Neuronal stem cell (in vitro differentiated cells): Measurements from ENCODE around the gene RNLS.

ENCODE experiments used
- DNase-seq: peaks from one replicate; pipeline ENCODE4 v3.0.0-alpha.2; 2013; ENCODE audit warnings: low spot score
- H2AFZ ChIP-seq: one replicate; pipeline ENCODE4 v1.6.1; 2013; ENCODE audit warnings: mild to moderate bottlenecking, low read length, inconsistent platforms
- H2AK5ac ChIP-seq: 2 replicates; pipeline ENCODE4 v1.6.1; 2013; ENCODE audit warnings: low read depth, mild to moderate bottlenecking, inconsistent platforms, low read length, moderate library complexity, mixed read lengths
- H2BK120ac ChIP-seq: 2 replicates; pipeline ENCODE4 v1.6.1; 2013; ENCODE audit warnings: low read depth, mild to moderate bottlenecking, inconsistent platforms, low read length, moderate library complexity, mixed read lengths
- H2BK12ac ChIP-seq: one replicate; pipeline ENCODE4 v1.6.1; 2013; ENCODE audit warnings: low read length, inconsistent platforms
- H2BK15ac ChIP-seq: 2 replicates; pipeline ENCODE4 v1.6.1; 2013; ENCODE audit warnings: mild to moderate bottlenecking, low read length, inconsistent platforms, mixed read lengths
- H2BK5ac ChIP-seq: one replicate; pipeline ENCODE4 v1.6.1; 2013; ENCODE audit warnings: inconsistent platforms, mild to moderate bottlenecking, low read length, moderate library complexity
- H3K14ac ChIP-seq: one replicate; pipeline ENCODE4 v1.6.1; 2013; ENCODE audit warnings: low read length, inconsistent platforms
- H3K18ac ChIP-seq: 2 replicates; pipeline ENCODE4 v1.6.1; 2013; ENCODE audit warnings: low read length, inconsistent platforms
- H3K23ac ChIP-seq: 2 replicates; pipeline ENCODE4 v1.6.1; 2013; ENCODE audit warnings: low read depth, mild to moderate bottlenecking, mixed read lengths, low read length, inconsistent platforms; ENCODE audit not compliant: poor library complexity
- H3K27ac ChIP-seq: replicated peaks from 3 replicates; pipeline ENCODE4 v1.5.1; 2013; ENCODE audit warnings: low read length, inconsistent platforms
- H3K27me3 ChIP-seq, 3 experiments: 2 replicates each; pipeline ENCODE4 v1.6.1; 2013; ENCODE audit warnings: low read length in 3 of 3, mild to moderate bottlenecking in 2 of 3, inconsistent platforms in 1 of 3, low read depth in 1 of 3, mixed read lengths in 1 of 3, moderate library complexity in 1 of 3; ENCODE audit not compliant: control insufficient read depth in 3 of 3, insufficient read depth in 3 of 3
- H3K36me3 ChIP-seq, 2 donors: replicated peaks in 1 of 2; 2 replicates each; pipeline ENCODE4 v1.6.1; 2013; ENCODE audit warnings: low read length in 2 of 2; ENCODE audit not compliant: control insufficient read depth in 2 of 2, insufficient read depth in 2 of 2
- H3K4ac ChIP-seq: 2 replicates; pipeline ENCODE4 v1.6.1; 2013; ENCODE audit warnings: inconsistent platforms, mild to moderate bottlenecking, low read length, moderate library complexity
- H3K4me1 ChIP-seq, 2 donors: 1 replicate in 1 of 2; 2 replicates in 1 of 2; pipeline ENCODE4 v1.6.1; 2013; ENCODE audit warnings: low read length in 2 of 2, low read depth in 1 of 2; ENCODE audit not compliant: control insufficient read depth in 2 of 2, insufficient read depth in 1 of 2
- H3K4me2 ChIP-seq: one replicate; pipeline ENCODE4 v1.6.1; 2013; ENCODE audit warnings: mild to moderate bottlenecking, low read length, inconsistent platforms; ENCODE audit not compliant: insufficient read depth, poor library complexity, severe bottlenecking
- H3K4me3 ChIP-seq, 2 donors: 2 replicates each; pipeline ENCODE4 v1.5.1; 2013; ENCODE audit warnings: low read length in 2 of 2, mild to moderate bottlenecking in 2 of 2, inconsistent platforms in 1 of 2, moderate library complexity in 1 of 2
- H3K79me1 ChIP-seq: one replicate; pipeline ENCODE4 v1.6.1; 2013; ENCODE audit warnings: low read depth, mild to moderate bottlenecking, inconsistent platforms, low read length, moderate library complexity
- H3K9ac ChIP-seq: one replicate; pipeline ENCODE4 v1.6.1; 2013; ENCODE audit warnings: mild to moderate bottlenecking, low read depth, low read length, inconsistent platforms; ENCODE audit not compliant: poor library complexity
- H3K9me3 ChIP-seq, 2 donors: replicated peaks in 1 of 2; 2 replicates each; pipeline versions ENCODE3 to v1.6.1; 2013; ENCODE audit warnings: low read length in 2 of 2, mild to moderate bottlenecking in 2 of 2, inconsistent platforms in 1 of 2, low read depth in 1 of 2, mixed read lengths in 1 of 2, moderate library complexity in 1 of 2; ENCODE audit not compliant: control insufficient read depth in 2 of 2, insufficient read depth in 1 of 2
- H4K8ac ChIP-seq: one replicate; pipeline ENCODE4 v1.6.1; 2013; ENCODE audit warnings: low read depth, mild to moderate bottlenecking, inconsistent platforms, low read length, moderate library complexity
- H4K91ac ChIP-seq: one replicate; pipeline ENCODE4 v1.6.1; 2013; ENCODE audit warnings: low read length, low read depth, mild to moderate bottlenecking, inconsistent platforms; ENCODE audit not compliant: poor library complexity
- WGBS, 2 donors: extraction: QIAGEN DNeasy Blood & Tissue Kit; methylation state at CpG; one replicate each; pipeline ENCODE4 v1.1.7; 2013; ENCODE audit warnings: missing lambda C conversion rate in 2 of 2, mixed read lengths in 1 of 2; ENCODE audit not compliant: insufficient read length in 2 of 2, insufficient replicate concordance in 1 of 2; ENCODE audit errors: extremely low coverage in 2 of 2; 5-methylcytosine and 5-hydroxymethylcytosine counted together

RNLS gene

DNA sequence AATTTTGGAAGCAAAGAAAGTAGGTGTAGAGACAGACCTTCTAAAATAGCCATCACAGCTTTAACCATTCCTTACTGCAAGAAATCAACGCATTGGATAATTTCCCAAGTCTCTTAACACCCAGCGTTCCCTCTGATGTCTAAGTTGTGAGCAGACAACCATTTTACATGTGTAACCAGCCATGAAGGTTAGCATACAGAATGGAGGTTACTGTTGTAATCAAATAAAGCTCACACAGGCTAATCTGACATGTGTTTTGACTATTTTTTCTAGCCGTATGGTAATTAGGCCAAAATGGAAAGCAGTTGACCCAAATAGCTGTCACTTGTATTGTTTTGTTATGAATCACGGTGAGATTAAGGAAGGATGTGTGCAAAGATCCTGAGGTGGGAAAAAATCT lies 336.4 kb downstream of the RNLS start:
- H3K36me3 ChIP-seq, result no peaks in the 10 kb centered on the region
- no peak overlapping the region for H3K23ac ChIP-seq
- no peak overlapping the region for H2BK5ac ChIP-seq
- no peak overlapping the region for H3K14ac ChIP-seq
- DNase-seq, result no peak
- no peak overlapping the region for H2AFZ ChIP-seq
- no peaks in the 10 kb centered on the region for H3K9me3 ChIP-seq
- no CpG with 5 or more reads among the region's 4 CpGs for WGBS, 2 donors
- no peak overlapping the region for H4K8ac ChIP-seq
- no peak overlapping the region for H3K4me3 ChIP-seq
- no peak overlapping the region for H3K18ac ChIP-seq
- H3K27ac ChIP-seq, result no peak overlapping the region
- no peak overlapping the region for H2AK5ac ChIP-seq
- no peaks in the 10 kb centered on the region for H3K27me3 ChIP-seq
- no peak overlapping the region for H2BK12ac ChIP-seq
- no peak overlapping the region for H3K4me2 ChIP-seq
- no peak overlapping the region for H2BK15ac ChIP-seq
- H3K4me1 ChIP-seq, result peaks cover 5 to 17% of the 10 kb centered on the region in 2 donors
- H3K79me1 ChIP-seq, result no peaks in the 10 kb centered on the region
- no peak overlapping the region for H3K9ac ChIP-seq
- H2BK120ac ChIP-seq, result no peak overlapping the region
- H4K91ac ChIP-seq, result no peak overlapping the region
- no peak overlapping the region for H3K4ac ChIP-seq

DNA sequence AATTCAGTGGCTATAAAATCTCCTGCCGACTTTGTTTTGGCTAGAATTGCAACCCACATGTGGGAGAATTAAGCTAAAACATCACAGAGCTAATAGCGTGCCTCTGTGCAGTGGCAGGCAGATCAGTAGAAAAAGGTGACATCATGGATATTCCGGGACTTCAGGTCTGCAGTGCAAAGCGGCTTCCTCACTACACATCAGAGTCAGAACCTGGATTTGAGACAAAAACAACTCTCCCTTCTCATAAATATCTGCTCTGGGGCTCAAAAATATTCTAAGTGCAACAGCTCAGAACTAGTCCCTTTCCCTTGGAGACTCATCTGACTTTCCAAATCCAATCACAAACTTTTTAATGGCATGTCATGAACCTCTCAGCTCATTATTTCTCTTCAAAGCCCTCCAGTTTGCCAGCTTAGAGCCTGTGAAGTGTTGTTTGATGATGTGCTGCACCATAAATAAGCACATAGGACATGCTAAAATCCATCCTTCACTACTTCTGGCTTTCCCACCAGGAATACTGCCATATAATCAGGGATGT lies 337.1 kb downstream of the RNLS start:
- no peak overlapping the region for H2BK15ac ChIP-seq
- H3K27me3 ChIP-seq, result no peaks in the 10 kb centered on the region
- peak overlapping the region; percentile 20 for H2AFZ ChIP-seq
- no peak overlapping the region for H3K4me3 ChIP-seq
- DNase-seq, result no peak
- no peaks in the 10 kb centered on the region for H3K9me3 ChIP-seq
- H3K4me1 ChIP-seq, result peaks cover 5 to 17% of the 10 kb centered on the region in 2 donors
- no peaks in the 10 kb centered on the region for H3K79me1 ChIP-seq
- no peak overlapping the region for H3K9ac ChIP-seq
- H4K91ac ChIP-seq, result no peak overlapping the region
- no peak overlapping the region for H3K4me2 ChIP-seq
- H4K8ac ChIP-seq, result no peak overlapping the region
- H3K23ac ChIP-seq, result no peak overlapping the region
- H3K18ac ChIP-seq, result no peak overlapping the region
- H3K36me3 ChIP-seq, result no peaks in the 10 kb centered on the region
- H2BK120ac ChIP-seq, result no peak overlapping the region
- no peak overlapping the region for H2BK5ac ChIP-seq
- no peak overlapping the region for H3K27ac ChIP-seq
- no peak overlapping the region for H2AK5ac ChIP-seq
- WGBS, 2 donors, result no CpG with 5 or more reads among the region's 4 CpGs
- no peak overlapping the region for H3K4ac ChIP-seq
- H3K14ac ChIP-seq, result no peak overlapping the region
- no peak overlapping the region for H2BK12ac ChIP-seq

DNA sequence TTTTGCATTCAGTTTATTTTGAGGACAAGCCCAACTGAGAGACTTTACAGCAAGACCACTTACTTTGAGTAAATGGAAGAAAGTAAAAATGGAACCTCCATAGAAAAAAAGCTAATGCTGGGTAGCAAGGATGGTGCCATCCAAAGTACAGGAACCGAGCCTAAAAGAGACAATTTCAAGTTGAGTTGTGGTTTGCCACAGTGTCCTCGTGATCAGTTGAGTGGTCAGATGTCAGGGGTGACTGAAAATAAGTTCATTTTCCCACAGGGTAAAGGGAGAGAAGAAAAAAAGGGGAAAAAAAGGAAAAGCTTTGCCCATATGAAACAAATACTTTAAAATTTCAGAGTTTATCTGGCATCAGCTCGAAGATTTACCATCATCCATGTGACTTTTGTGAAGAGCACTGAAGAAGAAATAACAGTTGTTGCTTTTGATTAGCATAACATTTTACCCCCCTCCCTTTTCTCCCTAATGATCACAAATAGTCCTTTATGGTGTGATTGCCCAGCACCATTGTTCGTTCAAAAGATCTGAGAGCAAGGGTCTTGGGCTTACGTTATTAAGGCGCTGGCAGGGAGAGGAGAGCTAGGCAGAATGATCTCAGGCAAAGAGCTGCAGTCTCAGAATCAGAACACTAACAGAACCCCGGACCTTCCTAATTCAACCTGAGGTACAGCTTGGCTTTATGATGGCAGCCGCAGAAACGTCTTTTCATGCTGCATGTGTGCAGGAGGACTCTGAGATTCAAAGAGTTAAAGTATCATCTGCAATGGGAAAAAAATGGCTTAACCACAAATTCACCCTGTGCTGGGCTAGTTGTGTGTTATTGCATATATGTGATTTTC lies 338.1 kb downstream of the RNLS start:
- no CpG with 5 or more reads among the region's 9 CpGs for WGBS, 2 donors

DNA sequence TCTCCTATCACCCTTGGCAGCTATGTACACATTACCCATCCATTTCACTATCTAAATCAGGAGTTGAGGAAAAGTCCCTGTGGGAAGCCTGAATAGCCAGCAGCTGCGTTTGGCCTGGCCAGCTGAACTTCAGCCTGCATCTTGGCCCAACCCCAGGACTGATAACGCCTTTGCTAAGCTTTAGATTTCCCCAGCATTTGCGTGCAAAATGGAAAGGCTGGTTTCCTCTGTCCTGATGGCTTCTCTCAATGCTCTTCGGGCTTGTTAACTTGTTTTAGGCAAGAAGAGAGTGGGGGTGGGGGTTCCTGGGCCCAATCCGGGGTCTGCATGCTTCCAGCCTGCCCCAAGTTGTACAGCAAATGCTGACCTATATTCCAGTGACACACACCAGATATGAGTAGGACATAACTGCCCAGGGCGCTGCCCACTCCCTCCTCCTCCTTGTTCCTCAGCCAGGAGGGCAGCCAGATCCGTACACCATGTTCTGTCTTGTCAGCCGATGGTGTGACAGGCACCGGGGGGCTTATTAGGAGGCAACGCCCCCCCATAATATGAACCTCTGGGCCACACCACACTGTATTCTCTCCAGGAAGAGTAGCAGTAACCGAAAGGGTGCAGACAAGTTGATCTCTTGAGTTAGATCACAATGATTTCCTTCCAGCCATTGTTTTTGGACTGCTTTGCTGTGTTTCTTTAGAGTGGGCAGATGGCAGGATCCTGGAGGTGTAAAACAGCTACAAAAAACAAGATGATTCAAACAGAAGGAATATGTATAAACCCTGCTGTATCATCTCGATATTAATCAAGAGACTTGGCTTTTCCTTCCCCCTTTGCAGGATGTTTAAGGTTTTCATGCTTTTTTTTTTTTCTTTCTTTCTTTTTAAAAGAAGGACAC lies 339.0 kb downstream of the RNLS start:
- H3K9me3 ChIP-seq, result no peaks in the 10 kb centered on the region
- no peak overlapping the region for H3K14ac ChIP-seq
- H3K4me3 ChIP-seq, result no peak overlapping the region
- H4K8ac ChIP-seq, result no peak overlapping the region
- H4K91ac ChIP-seq, result no peak overlapping the region
- H2AK5ac ChIP-seq, result no peak overlapping the region
- no peak for DNase-seq
- peak overlapping the region; percentile 13 for H2AFZ ChIP-seq
- no peak overlapping the region for H3K23ac ChIP-seq
- H3K18ac ChIP-seq, result peak overlapping the region; percentile 36
- H3K4ac ChIP-seq, result no peak overlapping the region
- H2BK15ac ChIP-seq, result no peak overlapping the region
- no peak overlapping the region for H3K9ac ChIP-seq
- no peaks in the 10 kb centered on the region for H3K79me1 ChIP-seq
- no peak overlapping the region for H3K4me2 ChIP-seq
- H3K36me3 ChIP-seq, result no peaks in the 10 kb centered on the region
- H2BK5ac ChIP-seq, result no peak overlapping the region
- no peak overlapping the region for H3K27ac ChIP-seq
- H2BK120ac ChIP-seq, result no peak overlapping the region
- no CpG with 5 or more reads among the region's 12 CpGs for WGBS, 2 donors
- H3K4me1 ChIP-seq, result peaks cover 5 to 10% of the 10 kb centered on the region in 2 donors
- no peak overlapping the region for H2BK12ac ChIP-seq
- no peaks in the 10 kb centered on the region for H3K27me3 ChIP-seq

More for the DNA sequence above, 338.1 kb downstream of the RNLS start:
- H3K27me3 ChIP-seq, result no peaks in the 10 kb centered on the region
- peaks cover 5 to 15% of the 10 kb centered on the region in 2 donors for H3K4me1 ChIP-seq
- no peak overlapping the region for H2BK15ac ChIP-seq
- H3K36me3 ChIP-seq, result no peaks in the 10 kb centered on the region
- no peak overlapping the region for H2AFZ ChIP-seq
- H4K91ac ChIP-seq, result no peak overlapping the region
- H3K23ac ChIP-seq, result no peak overlapping the region
- H2BK12ac ChIP-seq, result no peak overlapping the region
- H3K9ac ChIP-seq, result no peak overlapping the region
- no peak overlapping the region for H3K4ac ChIP-seq
- H3K4me3 ChIP-seq, result no peak overlapping the region
- no peak overlapping the region for H2BK120ac ChIP-seq
- no peak overlapping the region for H4K8ac ChIP-seq
- no peak overlapping the region for H2AK5ac ChIP-seq
- no peaks in the 10 kb centered on the region for H3K79me1 ChIP-seq
- no peak overlapping the region for H3K4me2 ChIP-seq
- H3K9me3 ChIP-seq, result no peaks in the 10 kb centered on the region
- H3K14ac ChIP-seq, result no peak overlapping the region
- no peak overlapping the region for H2BK5ac ChIP-seq
- H3K27ac ChIP-seq, result no peak overlapping the region
- DNase-seq, result no peak
- H3K18ac ChIP-seq, result no peak overlapping the region
